Activated naive CD4-positive, alpha-beta T cell treated with anti-CD3 and anti-CD28 coated beads for 36 hours (primary cell): ENCODE results near the gene RIPOR2. TPM values are rescaled to one million over a fixed set of nuclear protein-coding genes. Genes with fewer than 3 reads are reported as not detected.
"Not testable (repeated sequence)": the region's sequence is repeated elsewhere in the genome, so short reads cannot be mapped to it uniquely, and the experiment has no call there.

Experiments
- CTCF ChIA-PET: fragments of 350-600 bp; sonication (Branson Sonifier 250); formaldehyde crosslinking; loops from one replicate; lab custom pipeline; 2021; ENCODE audit warnings: antibody characterized with exemption; lab: Charles Lee
- DNase-seq: peaks from one replicate; pipeline ENCODE4 v3.0.0-alpha.2; 2020
- H3K27ac Mint-ChIP-seq: one replicate; pipeline ENCODE4 v1.8.0; 2021; ENCODE audit warnings: mild to moderate bottlenecking, mixed read lengths
- H3K27me3 Mint-ChIP-seq: one replicate; pipeline ENCODE4 v1.8.0; 2021; ENCODE audit warnings: low read depth, mixed read lengths
- H3K36me3 Mint-ChIP-seq: one replicate; pipeline ENCODE4 v1.8.0; 2021; ENCODE audit warnings: low read depth, mixed read lengths
- H3K4me1 Mint-ChIP-seq: one replicate; pipeline ENCODE4 v1.8.0; 2021; ENCODE audit warnings: low read depth, mixed read lengths
- H3K4me3 Mint-ChIP-seq: one replicate; pipeline ENCODE4 v1.8.0; 2021; ENCODE audit warnings: mild to moderate bottlenecking, moderate library complexity, mixed read lengths
- H3K9me3 Mint-ChIP-seq: one replicate; pipeline ENCODE4 v1.8.0; 2021; ENCODE audit warnings: mixed read lengths
- intact Hi-C: fragments of 100-400 bp; cut with micrococcal nuclease; formaldehyde crosslinking; loops from one replicate; pipeline ENCODE4 v1.15.1; 2023
- total RNA-seq, 2 experiments: library from RNA; stranded (reverse); gene quantifications; one replicate each; pipeline ENCODE4 v1.2.3, GENCODE V29; 2021

Gene RIPOR2
- total RNA-seq, 2 experiments from 2014 or later = 111 to 116 TPM

DNA sequence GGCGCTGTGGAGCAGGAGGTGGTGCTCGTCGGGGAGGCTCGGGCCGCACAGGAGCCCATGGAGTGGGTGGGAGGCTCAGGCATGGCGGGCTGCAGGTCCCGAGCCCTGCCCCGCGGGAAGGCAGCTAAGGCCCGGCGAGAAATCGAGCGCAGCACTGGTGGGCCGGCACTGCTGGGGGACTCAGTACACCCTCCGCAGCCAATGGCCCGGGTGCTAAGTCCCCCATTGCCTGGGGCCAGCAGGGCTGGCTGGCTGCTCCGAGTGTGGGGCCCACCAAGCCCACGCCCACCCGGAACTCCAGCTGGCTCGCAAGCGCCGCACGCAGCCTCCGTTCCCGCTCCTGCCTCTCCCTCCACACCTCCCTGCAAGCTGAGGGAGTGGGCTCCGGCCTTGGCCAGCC, 169.8 kb downstream of the RIPOR2 start:
- intact Hi-C loops = loop anchor here (1.0 to 2.0 kb wide), 8 partner anchors 45 to 483 kb away; no protein-coding TSS in a partner anchor
- not testable (repeated sequence) for DNase-seq, H3K27me3 Mint-ChIP-seq, H3K27ac Mint-ChIP-seq, H3K9me3 Mint-ChIP-seq, H3K4me3 Mint-ChIP-seq, H3K4me1 Mint-ChIP-seq, H3K36me3 Mint-ChIP-seq
- CTCF ChIA-PET = interaction anchor here (0.7 to 5.9 kb wide), 13 partner anchors 10 to 289 kb away, joined by 3 to 59 read pairs (median 3); partner anchors contain the start of gene KIAA0319

DNA sequence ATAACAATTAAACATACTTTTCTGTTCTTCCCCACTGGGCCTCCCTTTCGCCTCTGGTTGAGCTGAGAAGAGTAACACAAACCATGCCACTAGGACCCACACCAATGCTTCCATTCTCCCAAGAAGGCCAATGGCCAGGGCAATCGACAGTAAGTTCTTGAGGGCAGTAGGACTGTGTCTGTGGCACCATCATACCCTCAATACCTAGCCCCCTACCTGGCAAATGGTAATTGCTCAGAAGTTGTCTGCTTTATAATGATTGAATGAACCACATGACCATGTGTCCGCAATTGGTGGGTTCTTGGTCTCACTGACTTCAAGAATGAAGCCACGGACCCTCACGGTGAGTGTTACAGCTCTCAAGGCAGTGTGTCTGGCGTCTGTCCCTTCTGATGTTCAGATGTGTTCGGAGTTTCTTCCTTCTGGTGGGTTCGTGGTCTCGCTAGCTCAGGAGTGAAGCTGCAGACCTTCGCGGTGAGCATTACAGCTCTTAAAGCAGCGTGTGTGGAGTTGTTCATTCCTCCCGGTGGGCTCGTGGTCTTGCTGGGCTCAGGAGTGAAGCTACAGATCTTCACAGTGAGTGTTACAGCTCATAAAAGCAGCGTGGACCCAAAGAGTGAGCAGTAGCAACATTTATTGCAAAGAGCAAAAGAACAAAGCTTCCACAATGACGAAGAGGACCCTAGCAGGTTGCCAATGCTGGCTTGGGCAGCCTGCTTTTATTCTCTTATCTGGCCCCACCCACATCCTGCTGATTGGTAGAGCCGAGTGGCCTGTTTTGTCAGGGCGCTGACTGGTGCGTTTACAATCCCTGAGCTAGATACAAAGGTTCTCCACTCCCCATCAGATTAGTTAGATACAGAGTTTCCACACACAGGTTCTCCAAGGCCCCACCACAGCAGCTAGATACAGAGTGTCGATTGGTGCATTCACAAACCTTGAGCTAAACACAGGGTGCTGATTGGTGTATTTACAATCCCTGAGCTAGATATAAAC, 170.6 kb downstream of the RIPOR2 start:
- H3K4me3 Mint-ChIP-seq, intact Hi-C loops, H3K36me3 Mint-ChIP-seq, H3K27ac Mint-ChIP-seq, H3K4me1 Mint-ChIP-seq, H3K9me3 Mint-ChIP-seq, H3K27me3 Mint-ChIP-seq, DNase-seq: not testable (repeated sequence)
- CTCF ChIA-PET = interaction anchor here (1.3 to 5.9 kb wide), 7 partner anchors 23 to 289 kb away, joined by 3 to 59 read pairs (median 5); partner anchors contain the start of gene KIAA0319

DNA sequence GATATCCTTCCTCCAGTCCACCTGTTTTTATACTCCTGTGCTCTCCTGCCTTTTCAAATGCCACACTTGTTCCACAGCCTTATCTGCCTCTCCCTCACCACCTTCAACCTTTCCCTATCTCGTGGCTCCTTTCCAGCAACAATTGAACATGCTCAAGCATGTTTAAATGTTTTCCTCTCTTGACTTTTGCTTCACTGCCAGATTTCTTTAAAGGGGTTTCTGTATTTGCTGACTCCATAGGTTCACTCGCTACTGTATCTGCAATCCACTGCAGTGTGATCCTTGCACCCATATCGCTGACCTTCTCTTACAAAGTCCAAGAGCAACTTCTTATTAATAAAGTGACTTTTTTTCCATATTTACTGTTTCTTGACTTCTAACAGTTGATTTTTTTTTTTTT, 172.2 kb downstream of the RIPOR2 start:
- H3K36me3 Mint-ChIP-seq = no peaks in the 10 kb centered on the region
- no peaks in the 10 kb centered on the region for H3K9me3 Mint-ChIP-seq
- intact Hi-C loops = no loop called here
- peaks cover 6% of the 10 kb centered on the region for H3K4me1 Mint-ChIP-seq
- CTCF ChIA-PET = interaction anchor here (5.9 kb wide), 1 partner anchor 184 kb away, joined by 59 read pairs; no protein-coding TSS in a partner anchor
- H3K27ac Mint-ChIP-seq = no peak overlapping the region
- H3K27me3 Mint-ChIP-seq = no peaks in the 10 kb centered on the region
- DNase-seq = no peak
- no peak overlapping the region for H3K4me3 Mint-ChIP-seq

DNA sequence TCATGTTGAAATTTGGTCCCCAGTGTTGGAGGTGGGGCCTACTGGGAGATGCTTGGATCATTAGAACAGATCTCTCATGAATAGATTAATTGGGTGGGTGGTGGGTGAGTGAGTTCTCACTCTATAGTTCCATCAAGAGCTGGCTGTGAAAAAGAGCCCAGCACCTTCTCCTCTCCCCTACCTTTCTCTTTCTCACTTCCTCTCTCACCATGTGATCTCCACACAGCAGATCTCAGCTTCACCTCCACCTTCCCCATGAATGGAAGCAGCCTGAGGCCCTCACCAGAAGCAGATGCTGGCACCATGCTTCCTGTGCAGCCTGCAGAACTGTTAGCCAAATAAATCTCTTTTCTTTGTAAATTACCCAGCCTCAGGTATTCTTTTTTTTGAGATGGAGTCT, 173.9 kb downstream of the RIPOR2 start:
- Mint-ChIP-seq H3K36me3 (no peaks in the 10 kb centered on the region), H3K9me3 (no peaks in the 10 kb centered on the region), H3K4me3 (no peak overlapping the region), H3K4me1 (peaks cover 6% of the 10 kb centered on the region), H3K27me3 (no peaks in the 10 kb centered on the region), H3K27ac (no peak overlapping the region)
- intact Hi-C loops = no loop called here
- CTCF ChIA-PET = interaction anchor here (1.0 to 1.5 kb wide), 2 partner anchors 180 to 331 kb away, joined by 3 to 4 read pairs; no protein-coding TSS in a partner anchor
- DNase-seq = no peak

DNA sequence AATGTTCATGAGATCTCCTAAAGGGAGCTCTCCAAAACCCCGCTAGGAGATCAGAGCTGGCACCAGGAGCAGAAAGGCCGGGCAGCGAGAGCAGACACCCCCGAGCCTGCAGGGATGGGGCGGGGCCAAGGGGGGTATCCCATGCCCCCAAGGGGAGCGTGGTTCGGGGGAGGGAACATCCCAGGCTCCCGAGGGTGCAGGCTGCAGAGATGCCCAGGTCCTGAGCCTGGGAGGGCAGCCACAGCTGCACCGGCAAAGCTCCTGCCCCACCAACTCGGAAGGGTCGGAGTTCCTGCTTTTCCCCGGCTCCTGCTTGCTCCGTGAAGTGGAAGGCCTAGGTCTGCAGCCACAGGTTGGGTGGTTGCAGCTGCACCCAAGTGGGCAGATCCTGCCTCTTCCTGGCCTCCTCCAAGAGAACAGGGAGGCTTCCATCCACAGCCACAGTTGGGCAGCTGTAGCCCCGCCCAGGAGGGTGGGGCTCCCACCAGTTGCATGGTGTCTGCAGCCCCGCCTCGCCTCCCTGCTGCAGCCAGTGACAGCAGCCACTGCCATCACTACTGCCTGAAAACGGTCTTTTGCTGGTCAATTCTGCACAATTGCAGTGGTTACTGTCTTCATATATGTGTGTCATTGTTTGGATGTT, 174.4 kb downstream of the RIPOR2 start:
- no peak for DNase-seq
- intact Hi-C loops = no loop called here
- Mint-ChIP-seq H3K36me3 (no peaks in the 10 kb centered on the region), H3K27me3 (no peaks in the 10 kb centered on the region), H3K27ac (no peak overlapping the region), H3K4me1 (peaks cover 6% of the 10 kb centered on the region), H3K9me3 (no peaks in the 10 kb centered on the region), H3K4me3 (no peak overlapping the region)
- CTCF ChIA-PET = interaction anchor here (1.0 to 1.5 kb wide), 2 partner anchors 180 to 331 kb away, joined by 3 to 4 read pairs; no protein-coding TSS in a partner anchor

DNA sequence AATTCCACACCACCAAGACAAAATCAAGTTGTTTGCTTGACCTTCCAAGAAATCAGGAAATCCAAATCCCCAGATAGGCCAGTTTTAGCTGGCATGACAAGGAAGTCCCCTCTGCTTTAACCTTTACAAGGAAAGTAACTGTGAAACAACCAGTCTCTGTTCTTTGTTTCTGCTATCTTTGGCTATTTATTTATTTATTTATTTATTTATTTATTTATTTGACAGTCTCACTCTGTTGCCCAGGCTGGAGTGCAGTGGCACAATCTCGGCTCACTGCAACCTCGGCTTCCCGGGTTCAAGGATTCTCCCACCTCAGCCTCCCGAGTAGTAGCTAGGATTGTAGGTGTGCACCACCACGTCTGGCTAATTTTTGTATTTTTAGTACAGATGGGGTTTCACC, 175.6 kb downstream of the RIPOR2 start:
- Mint-ChIP-seq H3K27me3 (no peaks in the 10 kb centered on the region), H3K36me3 (no peaks in the 10 kb centered on the region), H3K27ac (no peak overlapping the region), H3K9me3 (no peaks in the 10 kb centered on the region), H3K4me3 (no peak overlapping the region), H3K4me1 (peaks cover 6% of the 10 kb centered on the region)
- intact Hi-C loops = no loop called here
- no peak for DNase-seq
- CTCF ChIA-PET = no interaction called here

DNA sequence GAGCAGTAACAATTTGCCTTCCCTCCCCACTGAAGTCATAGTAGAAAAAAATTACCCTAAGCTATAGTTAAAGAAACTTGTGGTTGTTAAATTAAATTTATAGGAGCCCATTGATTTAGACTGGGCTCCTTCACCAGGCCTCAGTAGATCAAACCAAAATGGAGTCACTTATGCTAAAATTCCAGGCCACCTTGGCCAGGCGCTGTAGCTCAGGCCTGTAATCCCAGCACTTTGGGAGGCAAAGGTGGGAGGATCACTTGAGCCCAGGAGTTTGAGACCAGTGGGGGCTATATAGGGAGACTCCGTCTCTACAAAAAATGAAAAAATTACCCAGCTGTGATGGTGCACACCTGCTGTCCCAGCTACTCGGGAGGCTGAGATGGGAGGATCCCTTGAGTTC, 176.0 kb downstream of the RIPOR2 start:
- intact Hi-C loops = no loop called here
- Mint-ChIP-seq H3K4me3 (no peak overlapping the region), H3K27ac (no peak overlapping the region), H3K36me3 (no peaks in the 10 kb centered on the region), H3K4me1 (peaks cover 4% of the 10 kb centered on the region), H3K27me3 (no peaks in the 10 kb centered on the region), H3K9me3 (no peaks in the 10 kb centered on the region)
- DNase-seq = no peak
- CTCF ChIA-PET = interaction anchor here (0.7 to 1.2 kb wide), 2 partner anchors 17 to 179 kb away, joined by 4 to 8 read pairs; no protein-coding TSS in a partner anchor

DNA sequence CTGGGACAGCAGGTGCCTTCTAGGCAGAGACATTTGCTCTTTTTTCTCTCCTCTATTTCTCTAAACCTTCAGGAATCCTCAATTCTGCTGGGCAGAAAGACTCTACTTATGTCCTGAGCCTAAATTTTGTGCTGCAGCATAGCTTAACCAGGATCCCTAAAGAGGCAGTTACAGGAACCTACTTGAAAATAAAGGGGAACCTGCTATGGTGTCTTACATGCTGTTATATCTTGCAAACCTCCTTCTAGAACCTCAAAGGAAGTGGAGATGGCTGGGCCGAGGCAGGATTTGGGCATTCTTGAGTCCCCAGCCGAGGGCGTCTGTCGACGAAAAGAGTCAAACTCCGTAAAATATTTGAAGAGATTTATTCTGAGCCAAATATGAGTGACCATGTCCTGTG, 178.1 kb downstream of the RIPOR2 start:
- CTCF ChIA-PET = interaction anchor here (1.1 kb wide), 1 partner anchor 10 kb away, joined by 3 read pairs; no protein-coding TSS in a partner anchor

DNA sequence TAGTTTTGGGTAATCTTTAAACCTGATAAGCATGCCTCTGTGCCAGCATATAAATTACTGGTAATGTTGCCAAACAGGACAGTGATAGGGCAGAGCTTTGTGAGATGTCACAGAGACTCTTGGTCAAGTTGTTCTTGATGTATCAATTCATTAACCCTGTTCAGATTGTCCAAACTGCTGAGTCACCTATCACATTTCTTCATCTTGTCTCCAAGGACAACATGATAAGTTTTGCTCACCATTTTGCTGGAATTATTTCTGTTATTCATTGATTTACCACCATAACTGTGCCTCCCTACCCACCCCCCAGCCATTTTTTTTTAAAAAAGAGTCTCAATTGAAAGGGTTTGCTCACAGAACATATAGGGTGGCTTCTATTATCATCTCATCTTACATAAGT, 180.5 kb downstream of the RIPOR2 start:
- Mint-ChIP-seq H3K27me3 (peaks cover 3% of the 10 kb centered on the region), H3K4me1 (no peaks in the 10 kb centered on the region), H3K9me3 (no peaks in the 10 kb centered on the region), H3K36me3 (no peaks in the 10 kb centered on the region), H3K4me3 (no peak overlapping the region), H3K27ac (no peak overlapping the region)
- DNase-seq = no peak
- CTCF ChIA-PET = interaction anchor here (1.1 to 1.2 kb wide), 2 partner anchors 9 to 174 kb away, joined by 3 read pairs; no protein-coding TSS in a partner anchor
- intact Hi-C loops = no loop called here

More for the DNA sequence above, 178.1 kb downstream of the RIPOR2 start:
- no peak overlapping the region for H3K4me3 Mint-ChIP-seq
- no peaks in the 10 kb centered on the region for H3K27me3 Mint-ChIP-seq
- no peak for DNase-seq
- H3K4me1 Mint-ChIP-seq = peaks cover 4% of the 10 kb centered on the region
- no peaks in the 10 kb centered on the region for H3K36me3 Mint-ChIP-seq
- no peak overlapping the region for H3K27ac Mint-ChIP-seq
- intact Hi-C loops = no loop called here
- no peaks in the 10 kb centered on the region for H3K9me3 Mint-ChIP-seq

DNA sequence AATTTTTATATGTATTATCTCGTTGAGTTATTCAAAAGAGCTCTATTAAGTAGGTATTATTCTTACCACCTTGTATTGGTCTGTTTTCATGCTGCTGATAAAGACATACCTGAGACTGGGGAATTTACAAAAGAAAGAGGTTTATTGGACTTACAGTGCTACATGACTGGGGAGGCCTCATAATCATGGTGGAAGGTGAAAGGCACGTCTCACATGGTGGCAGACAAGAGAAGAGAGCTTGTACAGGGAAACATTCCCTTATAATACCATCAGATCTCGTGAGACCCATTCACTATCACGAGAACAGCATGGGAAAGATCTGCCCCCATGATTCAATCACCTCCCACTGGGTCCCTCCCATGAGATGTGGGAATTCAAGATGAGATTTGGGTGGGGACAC, 181.4 kb downstream of the RIPOR2 start:
- H3K36me3 Mint-ChIP-seq, DNase-seq, H3K4me1 Mint-ChIP-seq, H3K27me3 Mint-ChIP-seq, H3K9me3 Mint-ChIP-seq, intact Hi-C loops, H3K4me3 Mint-ChIP-seq, H3K27ac Mint-ChIP-seq: not testable (repeated sequence)
- CTCF ChIA-PET = interaction anchor here (1.1 kb wide), 1 partner anchor 173 kb away, joined by 3 read pairs; no protein-coding TSS in a partner anchor
